Stimulated activated CD8-positive, alpha-beta memory T cell treated with anti-CD3 and anti-CD28 coated beads, Interleukin-4, amount 100 ng/mL, for 1 hour (primary cell): ENCODE results near the gene SEZ6L2.
A peak's percentile ranks its signal among the peaks of the same experiment; 100 is the strongest.
"Not testable (repeated sequence)": the region's sequence is repeated elsewhere in the genome, so short reads cannot be mapped to it uniquely, and the experiment has no call there.

ENCODE experiments used
- DNase-seq, 2 donors: peaks; one replicate each; pipeline ENCODE4 v3.0.0-alpha.2; 2020; ENCODE audit warnings: low read depth in 2 of 2, low spot score in 1 of 2

SEZ6L2 gene

GRCh38 chr16:29891525-29892457 lies 7.6 kb downstream of the SEZ6L2 start:
- no peak for DNase-seq

GRCh38 chr16:29889372-29889771 lies 10.0 kb downstream of the SEZ6L2 start:
- not testable (repeated sequence) for DNase-seq

- DNase-seq, result no peak
Observed at GRCh38 chr16:29883987-29884386, 15.4 kb downstream of the SEZ6L2 start.

- DNase-seq, result no peak
Observed at GRCh38 chr16:29881050-29881449, 18.3 kb downstream of the SEZ6L2 start.

- DNase-seq, result no peak
Observed at GRCh38 chr16:29878172-29878571, 21.2 kb downstream of the SEZ6L2 start.

- DNase-seq, result no peak
Observed at GRCh38 chr16:29877266-29877961, 21.9 kb downstream of the SEZ6L2 start.

- no peak for DNase-seq
Observed at GRCh38 chr16:29876594-29877249, 22.6 kb downstream of the SEZ6L2 start.

- no peak for DNase-seq
Observed at GRCh38 chr16:29876217-29876593, 23.1 kb downstream of the SEZ6L2 start.

- DNase-seq, result no peak
Observed at GRCh38 chr16:29875206-29875605, 24.1 kb downstream of the SEZ6L2 start.

GRCh38 chr16:29873319-29873718 lies 26.0 kb downstream of the SEZ6L2 start:
- DNase-seq, result no peak

GRCh38 chr16:29871822-29872546 lies 27.4 kb downstream of the SEZ6L2 start:
- DNase-seq, result no peak

- DNase-seq, result not testable (repeated sequence)
Observed at GRCh38 chr16:29869067-29869466, 30.3 kb downstream of the SEZ6L2 start.

- DNase-seq, result no peak
Observed at GRCh38 chr16:29868396-29869009, 30.8 kb downstream of the SEZ6L2 start.

- no peak for DNase-seq
Observed at GRCh38 chr16:29864205-29864604, 35.1 kb downstream of the SEZ6L2 start.

- DNase-seq, result no peak
Observed at GRCh38 chr16:29863669-29863984, 35.7 kb downstream of the SEZ6L2 start.

GRCh38 chr16:29862884-29863668 lies 36.3 kb downstream of the SEZ6L2 start, which contains the start of gene CDIPT:
TSS of gene CDIPT (minus strand) at chr16:29863226. CDS start at chr16:29862857, 369 bp downstream.
- DNase-seq, result peak; percentile 69 to 82

- no peak for DNase-seq
Observed at GRCh38 chr16:29862383-29862883, 36.9 kb downstream of the SEZ6L2 start.

GRCh38 chr16:29860218-29860617 lies 39.1 kb downstream of the SEZ6L2 start:
- DNase-seq, result no peak

GRCh38 chr16:29858974-29859373 lies 40.4 kb downstream of the SEZ6L2 start:
- no peak for DNase-seq
